CD14-positive monocyte (primary cell): ENCODE measurements around the gene ITPK1. TPM values are rescaled to one million over a fixed set of nuclear protein-coding genes. Genes with fewer than 3 reads are reported as not detected.

Experiments used
- DNase-seq, 3 donors: peaks; one replicate each; pipeline ENCODE4 v3.0.0-alpha.2; 2011 to 2022
- H2AFZ ChIP-seq: 2 replicates; pipeline ENCODE4 v1.6.0; 2012; ENCODE audit warnings: mild to moderate bottlenecking, low read depth, low read length, inconsistent platforms; ENCODE audit not compliant: insufficient read depth, poor library complexity, severe bottlenecking
- H3K27ac ChIP-seq, 2 donors: 1 replicate in 1 of 2; 2 replicates in 1 of 2; pipeline ENCODE4 v1.5.1; 2012 to 2013; ENCODE audit warnings: low read length in 2 of 2, control low read depth in 1 of 2, inconsistent platforms in 1 of 2, low read depth in 1 of 2, mild to moderate bottlenecking in 1 of 2
- H3K27me3 ChIP-seq, 2 donors: one replicate each; pipeline versions ENCODE4 v1.6.0 to v1.6.1; 2011 to 2013; ENCODE audit warnings: low read length in 2 of 2; ENCODE audit not compliant: control insufficient read depth in 2 of 2, insufficient read depth in 2 of 2
- H3K36me3 ChIP-seq, 2 donors: replicated peaks in 1 of 2; 1 replicate in 1 of 2; 2 replicates in 1 of 2; pipeline versions ENCODE4 v1.5.1 to v1.6.1; 2012 to 2013; ENCODE audit warnings: low read length in 2 of 2, control low read depth in 1 of 2, inconsistent platforms in 1 of 2, mild to moderate bottlenecking in 1 of 2; ENCODE audit not compliant: insufficient read depth in 2 of 2, control insufficient read depth in 1 of 2
- H3K4me1 ChIP-seq, 2 donors: 1 replicate in 1 of 2; 2 replicates in 1 of 2; pipeline versions ENCODE4 v1.5.1 to v1.6.1; 2012 to 2013; ENCODE audit warnings: low read length in 2 of 2, control low read depth in 1 of 2, inconsistent platforms in 1 of 2, mild to moderate bottlenecking in 1 of 2, moderate library complexity in 1 of 2; ENCODE audit not compliant: insufficient read depth in 2 of 2, control insufficient read depth in 1 of 2
- H3K4me2 ChIP-seq: replicated peaks from 2 replicates; pipeline ENCODE3; 2012; ENCODE audit warnings: low read length, moderate library complexity, mild to moderate bottlenecking; ENCODE audit not compliant: poor library complexity, severe bottlenecking; ENCODE audit errors: extremely low read depth
- H3K4me3 ChIP-seq, 3 experiments: fragments of 200-600 bp in 1 of 3; sonication (generic) in 1 of 3; replicated peaks in 1 of 3; 1 replicate in 2 of 3; 2 replicates in 1 of 3; pipeline ENCODE4 v1.5.1; 2011 to 2013; ENCODE audit warnings: low read length in 3 of 3, mild to moderate bottlenecking in 3 of 3, control low read depth in 2 of 3, low read depth in 2 of 3, inconsistent platforms in 1 of 3, moderate library complexity in 1 of 3
- H3K79me2 ChIP-seq: 2 replicates; pipeline ENCODE4 v1.6.0; 2012; ENCODE audit warnings: mild to moderate bottlenecking, control low read depth, inconsistent platforms, low read length, moderate library complexity; ENCODE audit not compliant: insufficient read depth
- H3K9ac ChIP-seq: 2 replicates; pipeline ENCODE4 v1.6.0; 2017; ENCODE audit warnings: low read length, mild to moderate bottlenecking; ENCODE audit not compliant: insufficient read depth, poor library complexity, severe bottlenecking
- H3K9me3 ChIP-seq, 2 donors: replicated peaks in 1 of 2; 1 replicate in 1 of 2; 2 replicates in 1 of 2; pipeline versions ENCODE4 v1.5.1 to v1.6.1; 2012 to 2013; ENCODE audit warnings: low read length in 2 of 2, control low read depth in 1 of 2; ENCODE audit not compliant: control insufficient read depth in 1 of 2, insufficient read depth in 1 of 2
- H4K20me1 ChIP-seq: 2 replicates; pipeline ENCODE4 v1.6.0; 2012; ENCODE audit warnings: mild to moderate bottlenecking, low read length, control low read depth, moderate library complexity; ENCODE audit not compliant: insufficient read depth
- H3K27ac Mint-ChIP-seq, 7 donors: one replicate each; pipeline ENCODE4 v1.8.0; 2020; ENCODE audit warnings: mild to moderate bottlenecking in 7 of 7, mixed read lengths in 7 of 7, moderate library complexity in 6 of 7, inconsistent platforms in 2 of 7
- H3K27me3 Mint-ChIP-seq, 3 donors: one replicate each; pipeline ENCODE4 v1.8.0; 2021 to 2022; ENCODE audit warnings: low read depth in 3 of 3, mild to moderate bottlenecking in 3 of 3, mixed read lengths in 3 of 3, moderate library complexity in 3 of 3, inconsistent platforms in 1 of 3
- H3K36me3 Mint-ChIP-seq, 2 donors: one replicate each; pipeline ENCODE4 v1.8.0; 2020; ENCODE audit warnings: mixed read lengths in 2 of 2, inconsistent platforms in 1 of 2, mild to moderate bottlenecking in 1 of 2
- H3K4me1 Mint-ChIP-seq: one replicate; pipeline ENCODE4 v1.8.0; 2020; ENCODE audit warnings: mild to moderate bottlenecking, mixed read lengths
- H3K4me3 Mint-ChIP-seq, 2 donors: one replicate each; pipeline ENCODE4 v1.8.0; 2020; ENCODE audit warnings: mild to moderate bottlenecking in 2 of 2, mixed read lengths in 2 of 2, moderate library complexity in 1 of 2
- H3K9me3 Mint-ChIP-seq, 7 donors: one replicate each; pipeline ENCODE4 v1.8.0; 2020 to 2022; ENCODE audit warnings: mixed read lengths in 7 of 7, mild to moderate bottlenecking in 6 of 7, moderate library complexity in 6 of 7, inconsistent platforms in 2 of 7
- WGBS: methylation state at CpG from one replicate; pipeline ENCODE4 v1.1.5; 2013; ENCODE audit warnings: missing lambda C conversion rate; ENCODE audit not compliant: insufficient coverage; 5-methylcytosine and 5-hydroxymethylcytosine counted together
- intact Hi-C, 2 donors: fragments of 100-400 bp; cut with micrococcal nuclease; formaldehyde crosslinking; loops; one replicate each; pipeline versions ENCODE4 v1.15.0 to v1.15.1; 2023
- polyA plus RNA-seq, 3 donors: library from polyadenylated mRNA; depleted of rRNA in 1 of 3; unstranded in 2 of 3; stranded (reverse) in 1 of 3; fragments of 300-500 nt in 2 of 3; fragments of >200 nt in 1 of 3; fragmentation: Illumina TruSeq in 2 of 3; gene quantifications; 1 replicate in 2 of 3; 2 replicates in 1 of 3; pipeline ENCODE4 v1.2.3, GENCODE V29; 2012 to 2021
- TF ChIP-seq, protein P1 (sequence below): fragments of 200-600 bp; IDR thresholded peaks from one replicate; pipeline ENCODE4 v1.8.0; 2022; ENCODE audit warnings: antibody characterized with exemption, mild to moderate bottlenecking

The ITPK1 gene
- polyA plus RNA-seq, 3 donors = 57.1 to 144 (median 63.0) TPM

DNA sequence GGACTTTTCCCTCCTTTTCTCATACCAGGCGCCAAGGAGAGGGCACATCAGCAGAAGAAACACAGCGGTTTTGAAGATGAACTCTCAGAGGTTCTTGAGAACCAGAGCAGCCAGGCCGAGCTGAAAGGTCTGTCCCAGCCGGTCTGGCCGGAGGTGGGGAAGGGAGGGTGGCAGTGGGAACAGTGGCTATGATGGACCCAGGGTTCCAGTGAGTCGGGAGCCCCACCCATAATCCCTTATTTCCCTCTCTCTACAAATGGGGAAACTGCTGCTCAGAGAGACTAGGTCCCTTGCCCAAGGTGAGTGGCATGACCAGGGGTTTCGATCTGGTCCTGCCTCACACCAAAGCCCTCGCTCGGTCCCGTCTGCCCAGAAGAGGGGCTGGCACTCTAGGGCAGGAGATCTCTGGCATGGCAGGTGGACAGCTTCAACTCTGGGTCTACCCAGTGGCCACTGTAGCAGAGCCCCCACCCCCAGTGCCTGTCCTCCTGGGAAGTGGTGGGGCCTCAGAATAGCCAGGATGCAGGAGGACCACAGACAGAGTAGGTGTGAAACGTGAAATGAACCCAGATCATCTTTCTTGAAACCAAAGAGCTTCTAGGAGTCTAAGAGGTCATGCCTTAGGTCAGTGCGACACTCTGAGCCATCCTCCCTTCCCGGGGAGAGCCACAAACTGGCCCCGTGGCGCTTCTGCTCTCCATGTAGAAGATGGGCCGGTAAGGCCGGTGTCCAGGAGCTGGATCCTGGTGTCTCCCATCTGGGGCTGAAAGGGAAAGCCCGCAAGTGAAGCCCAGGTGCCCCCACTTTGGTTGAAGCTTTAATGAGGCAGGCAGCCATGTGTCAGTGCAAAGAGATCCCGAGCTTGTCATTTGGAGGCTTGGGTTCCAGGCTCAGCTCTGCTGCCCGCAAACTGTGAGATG, 185.8 kb downstream of the ITPK1 start:
- Mint-ChIP-seq H3K27ac (no peak overlapping the region), H3K4me3 (no peak overlapping the region), H3K9me3 (no peaks in the 10 kb centered on the region), H3K27me3 (peaks cover 3 to 9% (median 8%) of the 10 kb centered on the region in 3 donors), H3K4me1 (no peaks in the 10 kb centered on the region), H3K36me3 (no peaks in the 10 kb centered on the region)
- Histone ChIP-seq H3K4me3 (no peak overlapping the region), H3K9me3 (no peaks in the 10 kb centered on the region), H3K27me3 (no peaks in the 10 kb centered on the region), H3K4me2 (no peak overlapping the region), H4K20me1 (peaks cover 27% of the 10 kb centered on the region), H3K4me1 (no peaks in the 10 kb centered on the region), H3K27ac (no peak overlapping the region), H2AFZ (no peak overlapping the region), H3K79me2 (no peaks in the 10 kb centered on the region), H3K36me3 (no peaks in the 10 kb centered on the region), H3K9ac (no peak overlapping the region)
- intact Hi-C loops = no loop called here
- WGBS = 95% methylated on average over 13 of the region's 20 CpGs
- DNase-seq = no peak
- TF ChIP-seq, protein P1, sequence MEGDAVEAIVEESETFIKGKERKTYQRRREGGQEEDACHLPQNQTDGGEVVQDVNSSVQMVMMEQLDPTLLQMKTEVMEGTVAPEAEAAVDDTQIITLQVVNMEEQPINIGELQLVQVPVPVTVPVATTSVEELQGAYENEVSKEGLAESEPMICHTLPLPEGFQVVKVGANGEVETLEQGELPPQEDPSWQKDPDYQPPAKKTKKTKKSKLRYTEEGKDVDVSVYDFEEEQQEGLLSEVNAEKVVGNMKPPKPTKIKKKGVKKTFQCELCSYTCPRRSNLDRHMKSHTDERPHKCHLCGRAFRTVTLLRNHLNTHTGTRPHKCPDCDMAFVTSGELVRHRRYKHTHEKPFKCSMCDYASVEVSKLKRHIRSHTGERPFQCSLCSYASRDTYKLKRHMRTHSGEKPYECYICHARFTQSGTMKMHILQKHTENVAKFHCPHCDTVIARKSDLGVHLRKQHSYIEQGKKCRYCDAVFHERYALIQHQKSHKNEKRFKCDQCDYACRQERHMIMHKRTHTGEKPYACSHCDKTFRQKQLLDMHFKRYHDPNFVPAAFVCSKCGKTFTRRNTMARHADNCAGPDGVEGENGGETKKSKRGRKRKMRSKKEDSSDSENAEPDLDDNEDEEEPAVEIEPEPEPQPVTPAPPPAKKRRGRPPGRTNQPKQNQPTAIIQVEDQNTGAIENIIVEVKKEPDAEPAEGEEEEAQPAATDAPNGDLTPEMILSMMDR = no peak

DNA sequence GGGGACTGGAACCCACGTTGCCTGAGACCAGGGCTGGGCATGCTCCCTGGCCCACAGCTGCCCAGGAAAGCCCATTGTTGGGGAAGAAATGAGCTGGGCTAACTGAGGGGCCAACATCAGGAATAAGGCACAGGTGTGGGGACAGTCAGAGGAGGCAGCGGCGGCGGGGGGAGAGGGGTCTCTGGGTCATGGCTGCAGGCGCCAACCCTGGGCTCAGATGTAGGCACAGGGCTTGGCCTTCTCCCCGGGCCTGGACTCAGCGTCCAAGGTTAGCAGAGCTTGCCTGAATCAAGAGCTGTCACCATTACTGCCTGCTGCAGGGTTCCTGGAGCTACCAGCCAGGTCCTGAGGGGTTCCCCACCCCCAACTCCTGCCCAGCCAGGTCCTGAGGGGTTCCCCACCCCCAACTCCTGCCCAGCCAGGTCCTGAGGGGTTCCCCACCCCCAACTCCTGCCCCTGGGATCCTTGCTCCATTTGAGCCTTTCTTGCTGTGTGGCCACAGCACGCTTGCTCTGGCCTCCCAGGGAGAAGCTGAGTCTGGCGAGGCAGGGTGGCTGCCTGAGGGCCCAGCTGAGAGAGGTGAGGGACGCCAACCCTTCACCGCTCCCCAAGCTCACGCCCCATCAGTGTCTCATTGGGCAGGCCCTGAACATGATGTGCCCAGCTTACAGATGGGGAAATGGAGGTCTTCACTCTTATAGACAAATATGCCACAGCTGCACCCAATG, 186.6 kb downstream of the ITPK1 start:
- Histone ChIP-seq H3K27me3 (peaks cover 0 to 3% of the 10 kb centered on the region in 2 donors), H3K9ac (no peak overlapping the region), H3K36me3 (no peaks in the 10 kb centered on the region), H3K4me1 (no peaks in the 10 kb centered on the region), H2AFZ (no peak overlapping the region), H4K20me1 (peaks cover 21% of the 10 kb centered on the region), H3K4me2 (no peak overlapping the region), H3K27ac (no peak overlapping the region), H3K9me3 (no peaks in the 10 kb centered on the region), H3K4me3 (no peak overlapping the region), H3K79me2 (no peaks in the 10 kb centered on the region)
- intact Hi-C loops = no loop called here
- peak overlapping the region in 1 of 7 donors; percentile 50 for H3K27ac Mint-ChIP-seq
- peaks cover 6 to 15% (median 9%) of the 10 kb centered on the region in 3 donors for H3K27me3 Mint-ChIP-seq
- no peaks in the 10 kb centered on the region for H3K4me1 Mint-ChIP-seq
- H3K36me3 Mint-ChIP-seq = no peaks in the 10 kb centered on the region
- 86% methylated on average over 8 of the region's 12 CpGs for WGBS
- TF ChIP-seq, protein P1 = no peak
- H3K4me3 Mint-ChIP-seq = no peak overlapping the region
- no peaks in the 10 kb centered on the region for H3K9me3 Mint-ChIP-seq
- DNase-seq = no peak
